Osteocyte (in vitro differentiated cells): Measurements from ENCODE around the gene ASTN2. TPM values are rescaled to one million over a fixed set of nuclear protein-coding genes. Genes with fewer than 3 reads are reported as not detected.

Experiments
- DNase-seq: peaks from one replicate; pipeline ENCODE4 v3.0.0; 2021; ENCODE audit warnings: mixed read lengths; ENCODE audit not compliant: unreplicated experiment; ENCODE audit errors: extremely low spot score
- H3K27ac Mint-ChIP-seq: one replicate; pipeline ENCODE4 v1.8.0; 2021; ENCODE audit warnings: mild to moderate bottlenecking, mixed read lengths; ENCODE audit not compliant: unreplicated experiment
- H3K27me3 Mint-ChIP-seq: one replicate; pipeline ENCODE4 v1.8.0; 2021; ENCODE audit warnings: mixed read lengths; ENCODE audit not compliant: unreplicated experiment
- H3K36me3 Mint-ChIP-seq: one replicate; pipeline ENCODE4 v1.8.0; 2021; ENCODE audit warnings: mixed read lengths; ENCODE audit not compliant: unreplicated experiment
- H3K4me1 Mint-ChIP-seq: one replicate; pipeline ENCODE4 v1.8.0; 2021; ENCODE audit warnings: mixed read lengths; ENCODE audit not compliant: unreplicated experiment
- H3K4me3 Mint-ChIP-seq: one replicate; pipeline ENCODE4 v1.8.0; 2021; ENCODE audit warnings: mild to moderate bottlenecking, moderate library complexity, mixed read lengths; ENCODE audit not compliant: unreplicated experiment
- H3K9me3 Mint-ChIP-seq: one replicate; pipeline ENCODE4 v1.8.0; 2021; ENCODE audit warnings: mixed read lengths; ENCODE audit not compliant: unreplicated experiment
- CTCF ChIP-seq: fragments of 200-600 bp; sonication (generic); IDR thresholded peaks from 2 replicates; pipeline ENCODE4 v1.5.0; 2021; ENCODE audit warnings: antibody characterized with exemption, mild to moderate bottlenecking, moderate library complexity
- total RNA-seq: library from RNA; stranded (reverse); gene quantifications from 2 replicates; pipeline ENCODE4 v1.2.1, GENCODE V29; 2021

The ASTN2 gene
- total RNA-seq, 1 donor from 2014 or later: 2.3 TPM

GRCh38 chr9:117136461-117136860 lies 278.4 kb downstream of the ASTN2 start:
- no peak for DNase-seq

GRCh38 chr9:117135501-117136098 lies 279.3 kb downstream of the ASTN2 start:
- H3K9me3 Mint-ChIP-seq: no peaks in the 10 kb centered on the region
- no peaks in the 10 kb centered on the region for H3K36me3 Mint-ChIP-seq
- H3K27me3 Mint-ChIP-seq: no peaks in the 10 kb centered on the region
- H3K4me1 Mint-ChIP-seq: no peaks in the 10 kb centered on the region
- no peak overlapping the region for H3K4me3 Mint-ChIP-seq
- no peak for TF ChIP-seq CTCF
- DNase-seq: no peak
- H3K27ac Mint-ChIP-seq: no peak overlapping the region

More at GRCh38 chr9:117136461-117136860, 278.4 kb downstream of the ASTN2 start:
- no peaks in the 10 kb centered on the region for H3K9me3 Mint-ChIP-seq
- H3K4me1 Mint-ChIP-seq: no peaks in the 10 kb centered on the region
- H3K27me3 Mint-ChIP-seq: no peaks in the 10 kb centered on the region
- H3K27ac Mint-ChIP-seq: no peak overlapping the region
- H3K36me3 Mint-ChIP-seq: no peaks in the 10 kb centered on the region
- no peak for TF ChIP-seq CTCF
- H3K4me3 Mint-ChIP-seq: no peak overlapping the region

- no peaks in the 10 kb centered on the region for H3K36me3 Mint-ChIP-seq
- no peaks in the 10 kb centered on the region for H3K9me3 Mint-ChIP-seq
- H3K27me3 Mint-ChIP-seq: no peaks in the 10 kb centered on the region
- no peak overlapping the region for H3K27ac Mint-ChIP-seq
- DNase-seq: no peak
- H3K4me3 Mint-ChIP-seq: no peak overlapping the region
- TF ChIP-seq CTCF: no peak
- H3K4me1 Mint-ChIP-seq: no peaks in the 10 kb centered on the region
These were observed 279.9 kb downstream of the ASTN2 start for GRCh38 chr9:117134826-117135500.

- no peaks in the 10 kb centered on the region for H3K4me1 Mint-ChIP-seq
- H3K27ac Mint-ChIP-seq: no peak overlapping the region
- no peak for DNase-seq
- no peak for TF ChIP-seq CTCF
- H3K9me3 Mint-ChIP-seq: no peaks in the 10 kb centered on the region
- no peak overlapping the region for H3K4me3 Mint-ChIP-seq
- peaks cover 2% of the 10 kb centered on the region for H3K27me3 Mint-ChIP-seq
- H3K36me3 Mint-ChIP-seq: no peaks in the 10 kb centered on the region
These were observed 288.0 kb downstream of the ASTN2 start for GRCh38 chr9:117126871-117127270.

GRCh38 chr9:117125531-117125930 lies 289.3 kb downstream of the ASTN2 start:
- no peak for TF ChIP-seq CTCF
- Mint-ChIP-seq H3K27me3 (peaks cover 2% of the 10 kb centered on the region), H3K9me3 (no peaks in the 10 kb centered on the region), H3K27ac (no peak overlapping the region), H3K4me1 (no peaks in the 10 kb centered on the region), H3K4me3 (no peak overlapping the region), H3K36me3 (no peaks in the 10 kb centered on the region)
- DNase-seq: no peak
